ENCODE results near the gene FAM219A.

The FAM219A gene

GRCh38 chr9:34400686-34401602 lies 57.4 kb downstream of the FAM219A start:
- no peak for DNase-seq (ENCODE audit: low read depth)

GRCh38 chr9:34400275-34400674 lies 58.1 kb downstream of the FAM219A start:
- no peak for DNase-seq (ENCODE audit: low read depth)

GRCh38 chr9:34399729-34400128 lies 58.6 kb downstream of the FAM219A start:
- DNase-seq (ENCODE audit: low read depth) = no peak

- DNase-seq (ENCODE audit: low read depth) = no peak
Measured at GRCh38 chr9:34398875-34399274, 59.5 kb downstream of the FAM219A start.

GRCh38 chr9:34396276-34397214 lies 61.8 kb downstream of the FAM219A start:
- no peak for DNase-seq (ENCODE audit: low read depth)

GRCh38 chr9:34392511-34392910 lies 65.9 kb downstream of the FAM219A start:
- DNase-seq (ENCODE audit: low read depth) = no peak

DNA sequence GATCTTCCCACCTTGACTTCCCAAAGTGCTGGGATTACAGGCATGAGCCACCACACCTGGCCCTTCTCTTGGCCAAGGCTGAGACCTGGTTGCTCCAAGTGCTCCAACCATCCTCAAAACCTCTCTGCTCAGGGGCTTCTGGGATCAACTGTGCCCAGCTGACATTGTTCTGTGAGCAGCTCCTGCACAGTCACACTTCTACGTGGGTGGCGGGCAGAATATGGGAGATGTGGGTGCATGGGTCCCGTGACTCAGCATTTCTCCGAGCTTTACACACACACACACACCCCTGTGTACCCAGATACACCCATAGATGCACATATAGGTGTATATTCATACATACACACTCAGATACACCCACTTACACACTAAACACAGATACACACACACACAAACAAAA lies 71.1 kb downstream of the FAM219A start:
- DNase-seq (ENCODE audit: low read depth) = no peak

GRCh38 chr9:34386656-34387055 lies 71.7 kb downstream of the FAM219A start:
- no peak for DNase-seq (ENCODE audit: low read depth)

DNA sequence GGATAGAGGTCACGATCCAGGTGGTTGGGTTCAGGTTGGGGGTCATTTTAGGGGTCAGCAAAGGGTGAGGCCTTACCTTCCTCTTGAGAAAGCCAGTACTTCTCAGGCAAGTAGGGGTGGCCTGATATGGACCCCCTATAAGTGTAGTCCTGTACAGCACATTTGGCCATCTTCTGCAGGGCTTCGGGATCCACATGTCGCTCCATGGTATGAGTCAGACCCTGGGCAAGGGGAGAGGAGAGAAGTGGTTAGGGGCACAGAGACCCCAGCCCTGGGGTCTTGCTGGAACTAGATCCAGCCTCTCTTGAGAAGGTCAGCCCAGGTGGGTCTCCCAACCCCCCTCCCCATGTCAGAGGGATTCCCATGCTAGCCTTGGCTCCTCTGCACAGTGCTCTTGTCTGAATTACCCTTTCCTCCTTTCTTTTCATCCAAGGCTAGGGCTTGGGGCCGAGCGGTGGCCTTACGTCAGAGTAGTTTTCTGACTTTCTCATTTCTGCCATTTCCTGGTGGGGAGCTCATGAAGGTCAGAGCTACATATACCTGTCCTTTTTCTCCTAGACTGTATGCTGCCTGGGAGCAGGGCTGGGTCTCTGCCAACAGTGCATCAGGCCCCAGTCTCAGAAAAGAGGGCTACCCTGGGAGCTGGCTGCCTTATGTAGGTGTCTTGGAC lies 72.7 kb downstream of the FAM219A start:
- DNase-seq (ENCODE audit: low read depth) = no peak

GRCh38 chr9:34384368-34385165 lies 73.8 kb downstream of the FAM219A start:
- no peak for DNase-seq (ENCODE audit: low read depth)

- DNase-seq (ENCODE audit: low read depth) = no peak
Measured at GRCh38 chr9:34383904-34384303, 74.5 kb downstream of the FAM219A start.

- DNase-seq (ENCODE audit: low read depth) = no peak
Measured at GRCh38 chr9:34382879-34383278, 75.5 kb downstream of the FAM219A start.

GRCh38 chr9:34382054-34382453 lies 76.3 kb downstream of the FAM219A start:
- DNase-seq (ENCODE audit: low read depth) = no peak

DNA sequence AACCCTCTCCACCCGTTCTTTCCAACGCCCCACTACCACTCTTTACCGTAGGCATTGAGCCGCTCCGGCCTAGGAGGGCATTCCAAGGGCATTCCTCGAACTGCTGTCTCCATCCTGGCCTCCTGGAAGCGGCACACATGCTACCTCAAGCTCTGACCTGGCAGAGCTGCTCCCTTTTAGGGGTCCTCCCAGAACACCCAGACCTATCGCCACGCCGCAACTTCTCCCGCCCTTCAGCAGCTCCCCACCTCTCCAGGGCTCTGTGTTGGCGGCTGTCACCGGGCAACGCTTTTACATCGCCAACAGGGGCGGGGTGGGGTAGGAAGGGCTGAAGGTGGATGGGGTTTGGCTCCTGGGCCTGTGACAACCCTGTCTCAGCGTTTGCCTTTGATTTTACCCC lies 77.0 kb downstream of the FAM219A start:
- DNase-seq (ENCODE audit: low read depth) = no peak

- DNase-seq (ENCODE audit: low read depth) = peak; percentile 61
Measured at GRCh38 chr9:34380511-34381315, 77.7 kb downstream of the FAM219A start.

GRCh38 chr9:34380034-34380510 lies 78.3 kb downstream of the FAM219A start:
- no peak for DNase-seq (ENCODE audit: low read depth)

DNA sequence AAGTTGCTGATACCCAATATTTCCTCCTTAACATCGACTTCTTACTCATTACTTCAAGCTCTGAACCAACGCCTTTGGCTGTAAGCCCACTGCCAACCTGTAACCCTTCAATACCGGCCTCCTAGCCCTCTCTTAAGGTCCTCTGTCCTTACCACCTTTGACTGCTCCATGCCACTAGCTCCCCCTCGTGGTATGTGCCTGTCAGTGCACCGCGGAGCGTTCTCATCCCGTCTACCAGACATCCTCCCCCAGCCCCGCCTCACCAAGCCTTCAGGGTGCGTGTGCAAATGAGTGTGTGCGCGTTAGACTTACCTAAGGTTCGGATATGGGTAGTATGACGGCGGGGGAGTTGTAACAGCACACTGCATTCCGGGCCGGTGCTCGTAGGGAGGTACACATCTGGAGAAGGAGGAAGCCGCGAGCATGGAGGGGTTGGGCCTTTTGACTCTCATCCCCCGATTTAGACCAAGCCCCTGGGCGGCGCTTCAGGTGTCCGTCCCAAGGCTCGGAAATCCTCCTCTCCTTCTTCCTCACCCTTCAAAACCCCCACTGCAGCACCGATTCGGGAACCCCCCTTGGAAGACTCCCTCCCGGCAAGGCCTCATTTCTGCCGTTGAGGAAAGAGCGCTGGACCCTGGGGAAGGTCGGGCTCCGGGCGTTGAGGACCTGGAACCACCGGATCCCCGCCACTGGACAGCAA lies 78.9 kb downstream of the FAM219A start:
- peak; percentile 65 for DNase-seq (ENCODE audit: low read depth)

- no peak for DNase-seq (ENCODE audit: low read depth)
Measured at GRCh38 chr9:34378376-34379060, 79.9 kb downstream of the FAM219A start.

GRCh38 chr9:34377404-34377746 lies 81.0 kb downstream of the FAM219A start:
- DNase-seq (ENCODE audit: low read depth) = no peak
